Left ventricle myocardium inferior (tissue), 1 donor: ENCODE measurements around the gene MEIOSIN. TPM values are rescaled to one million over a fixed set of nuclear protein-coding genes. Genes with fewer than 3 reads are reported as not detected.

Experiments
- DNase-seq: peaks from one replicate; pipeline ENCODE4 v3.0.0-alpha.2; 2020
- H3K27ac ChIP-seq: fragments of 200-600 bp; replicated peaks from 2 replicates; pipeline ENCODE4 v1.8.0; 2021
- H3K27me3 ChIP-seq: fragments of 200-600 bp; 2 replicates; pipeline ENCODE4 v1.8.0; 2021; ENCODE audit warnings: low read depth
- H3K36me3 ChIP-seq: fragments of 200-600 bp; 2 replicates; pipeline ENCODE4 v1.8.0; 2021
- H3K4me1 ChIP-seq: fragments of 200-600 bp; 2 replicates; pipeline ENCODE4 v1.8.0; 2021
- H3K4me3 ChIP-seq: fragments of 200-600 bp; 2 replicates; pipeline ENCODE4 v1.8.0; 2021; ENCODE audit warnings: mild to moderate bottlenecking, moderate library complexity
- H3K9me3 ChIP-seq: fragments of 200-600 bp; replicated peaks from 2 replicates; pipeline ENCODE4 v1.8.0; 2021
- CTCF ChIP-seq: fragments of 200-600 bp; IDR thresholded peaks from 2 replicates; pipeline ENCODE4 v1.8.0; 2021; ENCODE audit warnings: antibody characterized with exemption, mild to moderate bottlenecking, borderline replicate concordance
- intact Hi-C: fragments of 100-400 bp; cut with micrococcal nuclease; formaldehyde crosslinking; loops from one replicate; pipeline ENCODE4 v1.11.0; 2022
- total RNA-seq: library from RNA; stranded (reverse); fragmentation: NEBNext Ultra II Directional; extraction: Animal tissue kit (Norgen Biotek cat#: 25700); gene quantifications from one replicate; pipeline ENCODE4 v1.2.1, GENCODE V29; 2021
- donor health status: DM: no; HTN: yes; CAD: no; lungs with severe emphysema.

Gene MEIOSIN
- total RNA-seq, 1 donor from 2014 or later = not detected

GRCh38 chr19:45752639-45753038 is 19.4 kb downstream of the MEIOSIN start:
- H3K9me3 ChIP-seq = no peaks in the 10 kb centered on the region
- no peaks in the 10 kb centered on the region for H3K36me3 ChIP-seq
- H3K27ac ChIP-seq = no peak overlapping the region
- no peak overlapping the region for H3K4me3 ChIP-seq
- no peaks in the 10 kb centered on the region for H3K27me3 ChIP-seq
- TF ChIP-seq CTCF = no peak
- no peak for DNase-seq
- no peaks in the 10 kb centered on the region for H3K4me1 ChIP-seq
- intact Hi-C loops = no loop called here

GRCh38 chr19:45753548-45753947 is 20.3 kb downstream of the MEIOSIN start:
- Histone ChIP-seq H3K27ac (no peak overlapping the region), H3K36me3 (no peaks in the 10 kb centered on the region), H3K9me3 (no peaks in the 10 kb centered on the region), H3K4me3 (no peak overlapping the region), H3K27me3 (no peaks in the 10 kb centered on the region), H3K4me1 (no peaks in the 10 kb centered on the region)
- no peak for DNase-seq
- no peak for TF ChIP-seq CTCF
- intact Hi-C loops = no loop called here

- intact Hi-C loops = no loop called here
- DNase-seq = no peak
- no peak overlapping the region for H3K4me3 ChIP-seq
- no peaks in the 10 kb centered on the region for H3K9me3 ChIP-seq
- H3K27me3 ChIP-seq = no peaks in the 10 kb centered on the region
- H3K36me3 ChIP-seq = no peaks in the 10 kb centered on the region
- H3K4me1 ChIP-seq = no peaks in the 10 kb centered on the region
- no peak overlapping the region for H3K27ac ChIP-seq
- no peak for TF ChIP-seq CTCF
Observed at GRCh38 chr19:45754323-45754722, 21.1 kb downstream of the MEIOSIN start.

- DNase-seq = no peak
- Histone ChIP-seq H3K9me3 (no peaks in the 10 kb centered on the region), H3K27me3 (no peaks in the 10 kb centered on the region), H3K27ac (no peak overlapping the region), H3K36me3 (no peaks in the 10 kb centered on the region), H3K4me1 (no peaks in the 10 kb centered on the region), H3K4me3 (no peak overlapping the region)
- intact Hi-C loops = no loop called here
- no peak for TF ChIP-seq CTCF
Observed at GRCh38 chr19:45757695-45758094, 24.5 kb downstream of the MEIOSIN start.

- intact Hi-C loops = no loop called here
- no peak overlapping the region for H3K27ac ChIP-seq
- no peak for TF ChIP-seq CTCF
- peaks cover 6% of the 10 kb centered on the region for H3K4me1 ChIP-seq
- DNase-seq = no peak
- no peaks in the 10 kb centered on the region for H3K36me3 ChIP-seq
- no peaks in the 10 kb centered on the region for H3K27me3 ChIP-seq
- H3K9me3 ChIP-seq = no peaks in the 10 kb centered on the region
- H3K4me3 ChIP-seq = no peak overlapping the region
Observed at GRCh38 chr19:45758921-45759320, 25.7 kb downstream of the MEIOSIN start.

- TF ChIP-seq CTCF = no peak
- Histone ChIP-seq H3K36me3 (no peaks in the 10 kb centered on the region), H3K4me1 (peaks cover 33% of the 10 kb centered on the region), H3K9me3 (no peaks in the 10 kb centered on the region), H3K27me3 (no peaks in the 10 kb centered on the region), H3K27ac (no peak overlapping the region), H3K4me3 (no peak overlapping the region)
- intact Hi-C loops = no loop called here
- DNase-seq = no peak
Observed at GRCh38 chr19:45761714-45762113, 28.5 kb downstream of the MEIOSIN start.
